GM21515 (cell line): ENCODE data around the gene MRM2.

Source experiments
- ATAC-seq: cut with Tn5 transposase; IDR thresholded peaks from one replicate; pipeline ENCODE4 v1.9.1; 2021; ENCODE audit not compliant: unreplicated experiment

The MRM2 gene

DNA sequence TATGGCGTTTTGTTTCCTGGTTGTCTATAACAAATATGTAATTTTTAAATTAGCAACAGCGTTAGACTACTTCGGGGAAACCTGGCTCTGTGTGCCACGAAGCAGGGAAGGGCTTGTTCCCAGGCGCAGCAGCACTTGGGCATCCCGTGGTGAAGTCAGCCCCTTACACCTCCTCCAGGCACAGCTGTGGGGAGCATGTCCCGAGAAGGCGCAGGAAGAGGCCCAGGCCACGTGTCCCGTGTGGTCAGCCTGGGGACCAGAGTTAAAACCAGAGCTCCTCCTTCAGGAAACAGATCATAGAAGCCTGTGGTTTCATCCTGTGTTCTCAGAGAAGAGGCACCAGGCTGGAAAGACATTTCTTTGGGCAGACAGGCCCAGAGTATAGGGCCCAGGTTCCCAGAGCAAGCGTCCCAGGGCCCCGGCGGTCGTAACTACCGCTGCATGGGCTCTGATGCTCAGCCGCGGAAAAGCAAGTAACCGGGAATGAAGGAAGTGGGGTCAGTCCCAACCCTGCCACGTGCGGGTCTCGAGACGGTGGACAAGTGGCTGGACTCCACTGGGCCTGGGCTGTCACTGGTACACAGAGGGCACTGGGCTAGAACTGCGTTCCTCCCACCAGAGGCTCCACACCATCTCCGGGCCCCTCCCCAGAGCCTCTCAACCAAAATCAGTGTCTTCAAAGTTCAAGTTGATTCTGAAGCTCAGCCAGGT lies 7.1 kb upstream of the MRM2 start:
- ATAC-seq, result no peak

DNA sequence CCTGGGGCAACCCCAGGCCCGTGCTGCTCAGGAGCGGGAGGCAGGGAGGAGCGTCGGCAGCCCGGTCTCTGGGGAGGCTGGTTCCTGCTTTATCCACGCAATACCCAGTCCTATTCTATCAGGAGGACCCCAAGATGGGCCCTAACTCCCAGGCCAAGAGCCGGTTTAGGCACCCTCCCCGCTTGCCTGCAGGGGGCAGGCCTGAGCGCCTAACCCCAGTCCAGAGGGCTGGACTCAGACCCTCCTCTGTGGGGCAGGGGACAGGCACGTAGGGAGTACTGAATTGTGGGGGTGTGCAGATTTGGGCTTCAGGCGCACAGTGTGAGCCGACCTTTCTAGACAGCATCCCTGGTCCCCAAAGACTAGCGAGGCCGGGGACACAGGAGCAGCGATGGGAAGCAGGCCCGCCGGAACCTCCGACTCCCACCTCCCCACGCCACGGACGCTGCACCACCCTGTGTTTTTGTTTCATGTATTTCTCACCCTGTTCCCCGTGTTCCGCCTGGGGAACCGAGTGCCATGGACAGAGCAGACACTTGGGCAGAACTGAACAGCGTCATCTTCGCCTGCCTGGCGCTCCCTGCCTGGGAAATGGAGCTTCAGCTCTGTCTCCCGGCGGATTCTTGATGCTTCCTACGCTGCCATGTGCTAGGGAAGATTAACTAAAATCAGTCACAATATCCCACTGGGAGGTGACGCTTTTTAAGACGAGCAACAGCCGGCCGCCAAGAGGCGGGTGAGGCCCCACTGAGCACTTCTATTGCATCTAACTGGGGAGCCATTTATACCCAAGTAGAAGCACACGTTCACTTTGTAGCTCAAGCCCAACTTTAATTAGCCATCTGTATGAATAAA lies 5.4 kb upstream of the MRM2 start:
- ATAC-seq, result no peak

DNA sequence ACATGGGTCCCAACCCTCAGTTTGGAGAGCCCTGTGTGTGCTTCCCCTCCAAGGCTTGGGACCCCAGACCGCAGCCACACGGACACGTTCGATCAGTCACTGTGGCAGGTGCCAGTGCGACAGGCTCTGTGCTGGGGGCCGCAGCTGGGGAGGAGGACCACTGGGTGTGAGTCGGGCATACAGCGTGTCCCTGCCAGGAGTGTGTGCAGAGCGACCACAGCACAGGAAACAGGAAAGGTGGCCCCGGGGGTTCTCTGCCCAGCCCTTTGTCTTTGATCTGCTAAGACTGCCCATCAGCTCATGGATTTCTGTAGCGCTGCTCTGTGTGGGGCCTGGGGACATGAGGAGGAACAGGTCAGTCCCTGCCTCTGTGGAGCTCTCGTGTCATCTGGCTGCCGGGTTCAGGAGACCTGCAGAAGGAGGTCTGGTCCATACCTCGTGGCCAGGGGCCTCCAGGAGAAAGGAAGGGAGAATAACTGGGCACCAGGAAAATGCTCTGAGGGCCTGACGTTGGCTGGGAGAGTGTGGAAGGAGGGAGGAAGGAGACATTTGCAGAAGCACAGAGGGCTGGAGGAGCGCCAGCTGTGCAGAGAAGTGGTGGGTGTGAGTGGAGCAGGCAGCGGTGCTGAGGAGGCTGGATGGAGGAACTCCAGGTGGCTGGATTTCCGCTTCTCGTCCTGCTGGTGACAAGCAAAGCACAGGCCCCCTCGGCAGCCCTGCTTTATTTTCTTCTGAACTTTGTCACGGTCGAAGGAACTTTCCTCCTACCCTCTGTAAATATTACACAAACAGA lies 4.1 kb upstream of the MRM2 start:
- ATAC-seq, result no peak

DNA sequence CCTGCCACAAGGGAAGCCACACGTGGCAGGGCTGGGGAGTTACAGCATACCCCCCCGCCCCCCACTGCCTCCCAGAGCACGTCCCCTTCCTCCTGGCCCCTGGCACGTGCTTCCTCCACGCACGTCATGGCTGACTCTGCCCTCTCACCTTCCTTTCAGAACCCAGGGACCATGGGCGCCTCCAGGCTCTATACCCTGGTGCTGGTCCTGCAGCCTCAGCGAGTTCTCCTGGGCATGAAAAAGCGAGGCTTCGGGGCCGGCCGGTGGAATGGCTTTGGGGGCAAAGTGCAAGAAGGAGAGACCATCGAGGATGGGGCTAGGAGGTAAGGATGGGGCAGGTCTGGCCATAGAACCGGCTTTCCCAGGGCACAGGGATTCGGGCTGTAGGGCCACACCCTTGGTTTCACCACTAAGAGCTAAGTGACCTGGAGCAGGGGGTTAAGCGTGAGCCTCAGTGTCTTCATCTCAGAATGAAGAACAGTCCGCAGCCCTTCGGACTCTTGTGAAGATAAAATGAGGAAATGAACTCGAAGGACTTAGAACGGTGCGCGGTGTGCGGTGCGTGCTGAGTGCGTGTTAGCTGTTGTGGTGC lies 2.5 kb upstream of the MRM2 start:
- ATAC-seq, result no peak

DNA sequence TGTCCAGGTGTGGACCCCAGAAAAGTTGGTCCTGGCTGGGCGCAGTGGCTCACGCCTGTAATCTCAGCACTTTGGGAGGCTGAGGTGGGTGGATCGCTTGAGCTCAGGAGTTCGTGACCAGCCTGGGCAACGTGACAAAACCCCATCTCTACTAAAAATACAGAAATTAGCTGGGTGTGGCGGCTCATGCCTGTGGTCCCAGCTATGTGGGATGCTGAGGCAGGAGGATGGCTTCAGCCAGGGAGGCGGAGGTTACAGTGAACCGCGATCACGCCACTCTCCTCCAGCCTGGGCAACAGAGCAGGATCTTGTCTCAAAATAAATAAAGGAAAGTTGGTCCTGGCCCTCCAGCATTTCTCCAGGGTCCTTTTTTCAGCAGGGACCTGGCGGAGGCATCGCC lies 1.5 kb upstream of the MRM2 start:
- ATAC-seq, result no peak

DNA sequence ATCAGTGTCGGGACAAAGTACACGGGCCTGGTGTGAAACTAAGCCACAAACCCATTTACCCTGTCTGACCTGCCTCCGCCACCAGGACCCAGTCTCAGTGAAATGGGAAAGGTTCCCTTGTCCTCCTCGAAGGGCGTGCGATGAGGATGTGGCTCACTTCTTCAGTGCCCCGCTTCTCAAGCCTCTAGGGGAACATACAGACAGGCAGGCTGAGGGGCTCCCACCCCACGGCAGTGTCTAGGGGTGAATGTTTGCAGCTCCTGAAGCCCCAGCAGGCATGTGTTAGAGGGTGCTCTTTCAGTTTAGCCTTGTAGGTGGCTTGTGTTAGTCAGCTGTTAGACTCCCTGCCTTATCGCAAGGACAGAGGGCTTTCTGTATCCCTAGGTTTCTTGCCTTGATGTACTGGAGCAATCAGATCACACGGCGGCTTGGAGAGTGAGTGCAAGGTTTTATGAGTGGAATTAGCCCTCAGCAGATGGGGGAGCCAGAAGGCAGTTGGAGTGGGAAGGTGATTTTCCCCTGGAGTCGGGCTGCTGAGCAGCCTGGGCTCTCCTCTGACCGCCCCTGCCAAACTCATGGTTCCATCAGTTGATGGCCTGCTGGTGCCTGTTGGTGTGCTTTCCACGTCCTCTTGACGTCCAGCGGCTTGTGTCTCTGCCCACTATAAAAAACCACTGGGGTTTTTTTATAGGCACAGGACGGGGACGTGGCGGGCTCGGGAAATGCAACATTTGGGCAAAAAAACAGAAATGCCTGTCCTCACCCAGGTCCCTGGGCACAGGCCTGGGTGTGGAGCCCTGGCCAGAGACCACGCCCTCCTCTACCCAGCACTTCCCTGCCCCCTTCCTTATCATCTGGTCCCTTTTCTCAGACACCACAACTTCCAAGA lies 780 bp upstream of the MRM2 start:
- peak; percentile 29 for ATAC-seq

DNA sequence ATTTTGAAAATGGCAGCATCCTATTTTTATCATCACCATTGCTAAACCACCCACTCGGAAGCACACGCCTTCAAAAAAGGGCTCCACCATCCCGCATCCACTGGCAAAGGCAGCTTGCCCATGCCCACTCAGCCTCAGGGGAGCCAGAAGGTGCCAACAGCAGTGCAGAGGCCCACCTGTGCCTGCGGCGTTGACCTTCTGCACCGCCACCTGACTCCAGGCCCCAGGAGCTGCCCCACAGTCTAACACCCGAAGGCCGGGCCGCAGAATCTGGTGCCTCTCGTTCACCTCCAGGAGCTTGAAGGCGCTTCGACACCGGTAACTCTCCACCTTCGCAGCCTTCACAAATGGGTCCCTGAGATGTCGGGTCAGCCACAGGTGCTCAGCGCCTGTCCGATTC lies 2.8 kb downstream of the MRM2 start:
- no peak for ATAC-seq

DNA sequence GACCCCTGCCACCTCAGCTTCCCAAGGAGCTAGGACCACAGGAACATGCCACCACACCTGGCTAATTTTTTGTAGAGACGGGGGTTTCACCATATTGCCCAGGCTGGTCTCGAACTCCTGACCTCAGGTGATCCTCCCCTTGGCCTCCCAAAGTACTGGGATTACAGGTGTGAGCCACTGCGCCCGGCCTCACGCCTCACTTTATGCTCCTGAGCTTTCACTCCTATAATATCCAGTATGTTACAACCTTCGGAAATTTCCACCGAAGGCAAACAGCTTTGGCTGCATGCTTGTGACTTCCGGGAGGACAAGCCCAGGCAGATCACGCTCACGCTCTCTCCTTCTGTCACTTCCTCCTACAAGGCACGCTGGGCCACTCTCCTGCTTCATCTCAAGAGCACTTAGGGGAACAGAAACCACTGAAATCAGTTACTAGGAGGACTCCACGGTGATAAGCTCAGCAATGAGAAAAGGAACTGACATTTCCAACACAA lies 4.8 kb downstream of the MRM2 start:
- ATAC-seq, result peak; percentile 64

DNA sequence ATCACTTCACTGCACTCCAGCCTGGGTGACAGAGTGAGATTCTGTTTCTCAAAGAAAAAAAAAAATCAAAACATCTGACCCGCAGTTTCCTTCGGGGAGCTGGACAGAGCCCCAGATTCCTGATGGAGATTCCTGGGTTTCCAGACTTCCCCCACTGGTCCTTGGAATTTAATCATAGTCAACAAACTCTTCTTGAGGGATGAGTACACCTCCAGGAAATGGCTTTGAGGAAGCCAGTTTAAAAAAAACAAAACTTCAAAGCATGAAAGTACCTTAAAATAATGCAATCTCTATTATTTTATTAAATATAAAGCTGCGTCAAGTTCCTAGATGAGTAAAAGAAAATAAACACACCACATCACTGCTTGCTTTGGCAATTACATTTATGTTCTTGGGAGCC lies 8.1 kb downstream of the MRM2 start:
- no peak for ATAC-seq

DNA sequence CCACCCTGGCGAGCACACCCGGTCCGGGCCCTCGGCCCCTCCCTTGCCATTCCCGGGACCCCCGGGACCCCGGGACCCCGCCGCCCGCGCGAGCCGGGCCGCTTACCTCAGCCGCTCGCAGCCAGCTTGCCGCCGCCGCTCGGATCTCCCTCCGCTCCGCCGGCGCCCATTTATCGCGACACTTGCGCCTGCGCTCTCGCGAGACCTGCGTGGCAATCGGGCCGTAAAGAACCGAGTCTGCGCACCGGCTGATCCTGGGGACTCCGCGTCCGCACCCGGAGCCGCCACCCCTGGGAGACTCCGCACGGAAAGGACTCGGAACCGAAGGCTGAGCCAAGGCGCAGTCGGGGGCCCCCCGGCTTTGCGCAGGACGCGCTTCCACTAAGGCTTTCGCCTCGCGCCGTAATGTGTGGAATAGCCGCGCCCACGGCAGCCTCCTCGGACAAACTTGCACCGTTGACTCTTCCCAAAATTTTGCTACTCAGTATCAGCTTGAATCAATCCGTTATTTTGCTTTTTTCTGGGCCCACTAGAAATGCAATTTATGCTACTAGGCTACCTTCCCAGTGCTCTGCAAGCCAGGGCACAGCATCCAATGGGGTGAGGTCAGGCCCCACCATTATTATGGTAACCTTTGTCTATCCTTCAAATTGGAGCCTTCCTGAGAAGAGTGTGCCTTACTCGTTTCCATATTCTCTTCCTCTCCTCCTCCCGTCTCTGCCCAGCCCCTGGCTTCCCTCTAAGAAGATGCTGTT lies 9.1 kb downstream of the MRM2 start, which contains the start of gene MAD1L1:
Gene MAD1L1, minus strand, starts transcription at position 180 of the 755 bp plus-strand sequence. CDS start 2,812 bp downstream, outside the sequence.
- peak; percentile 66 for ATAC-seq

DNA sequence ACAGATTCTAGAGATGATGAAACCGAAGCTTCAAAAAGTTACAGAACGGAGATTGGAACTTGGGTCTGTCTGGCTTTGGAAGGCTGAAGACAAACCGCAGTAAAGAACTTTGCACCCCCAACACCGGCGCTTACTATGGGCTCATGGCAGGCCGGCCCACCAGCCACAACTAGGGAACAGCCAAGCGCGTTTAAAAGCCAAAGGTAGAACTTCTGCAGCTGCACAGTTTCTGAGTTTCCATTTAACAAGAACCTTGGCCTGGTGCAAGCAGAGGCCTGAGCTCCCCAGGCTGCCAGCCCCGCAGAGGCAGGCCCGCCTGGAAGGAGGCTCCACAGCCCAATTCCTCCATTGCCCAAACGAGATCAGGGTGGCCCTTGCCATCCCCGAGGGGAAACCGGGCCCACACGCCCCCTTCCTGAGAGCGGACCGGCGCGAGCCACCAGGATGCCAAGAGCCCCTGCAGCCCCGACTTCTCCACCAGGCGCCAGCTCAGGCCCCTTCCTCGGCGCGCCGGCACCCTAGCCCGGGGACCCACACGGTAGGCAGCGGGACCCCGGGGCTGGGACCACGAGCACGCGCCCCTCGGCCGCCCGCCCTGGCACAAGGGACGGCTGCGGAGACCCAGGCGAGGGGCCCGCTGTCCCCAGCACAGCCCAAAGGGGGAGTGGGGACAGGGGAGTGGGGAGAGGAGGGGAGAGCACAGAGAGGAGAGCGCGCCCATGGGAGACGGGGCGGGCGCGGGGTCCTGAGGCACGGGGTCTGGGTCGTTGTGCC lies 9.8 kb downstream of the MRM2 start:
- ATAC-seq, result peak; percentile 25

DNA sequence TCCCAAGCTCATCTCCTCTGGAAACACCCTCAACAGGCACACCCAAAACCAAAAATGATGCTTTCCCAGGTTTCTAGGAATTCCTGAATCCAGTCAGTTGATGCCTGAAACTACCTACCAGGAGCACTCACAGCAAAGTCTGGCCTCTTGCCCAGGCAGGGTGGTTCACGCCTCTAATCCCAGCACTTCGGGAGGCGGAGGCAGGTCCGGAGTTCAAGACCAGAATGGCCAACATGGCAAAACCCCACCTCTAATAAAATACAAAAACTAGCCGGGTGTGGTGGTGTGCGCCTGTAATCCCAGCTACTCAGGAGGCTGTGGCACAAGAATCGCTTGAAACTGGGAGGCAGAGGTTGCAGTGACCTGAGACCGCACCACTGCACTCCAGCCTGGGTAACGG lies 11.1 kb downstream of the MRM2 start:
- ATAC-seq, result no peak

DNA sequence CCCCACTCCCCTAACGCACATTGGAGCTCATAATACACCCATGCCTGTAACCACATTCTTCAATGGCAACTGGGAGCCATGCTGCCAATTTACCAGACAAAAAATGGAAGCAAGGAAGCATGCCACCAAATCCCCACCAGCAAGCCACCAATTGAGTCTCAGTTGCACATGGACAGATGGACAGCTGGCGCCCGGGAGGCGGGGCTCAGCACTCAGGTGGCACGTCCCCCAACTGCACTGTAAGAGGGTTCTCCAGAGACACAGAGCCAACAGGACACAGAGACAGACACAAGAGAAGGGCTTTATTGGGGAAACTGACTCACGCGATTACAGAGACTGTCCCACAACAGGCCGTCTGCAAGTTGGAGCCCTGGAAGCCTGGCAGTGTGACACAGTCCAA lies 11.8 kb downstream of the MRM2 start:
- ATAC-seq, result no peak

DNA sequence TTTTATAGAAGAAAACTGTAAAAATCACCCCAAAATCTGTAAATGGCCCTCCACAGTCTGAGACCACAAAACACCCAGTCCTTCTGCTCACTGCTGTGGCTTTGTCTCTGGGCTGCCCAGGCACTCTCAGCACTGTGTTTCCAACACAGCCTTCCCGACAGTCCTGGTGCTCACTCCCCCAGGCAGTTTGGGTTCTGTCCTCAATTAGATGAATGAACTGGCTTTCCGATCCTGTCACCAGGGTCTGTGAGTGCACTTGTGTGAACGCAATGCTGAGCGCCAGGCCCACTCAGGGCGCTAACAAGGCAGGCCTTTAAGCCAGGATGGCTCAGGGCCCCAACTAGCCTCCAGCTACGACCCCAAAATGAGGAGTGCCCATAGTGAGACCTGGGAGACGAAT lies 12.5 kb downstream of the MRM2 start:
- no peak for ATAC-seq

DNA sequence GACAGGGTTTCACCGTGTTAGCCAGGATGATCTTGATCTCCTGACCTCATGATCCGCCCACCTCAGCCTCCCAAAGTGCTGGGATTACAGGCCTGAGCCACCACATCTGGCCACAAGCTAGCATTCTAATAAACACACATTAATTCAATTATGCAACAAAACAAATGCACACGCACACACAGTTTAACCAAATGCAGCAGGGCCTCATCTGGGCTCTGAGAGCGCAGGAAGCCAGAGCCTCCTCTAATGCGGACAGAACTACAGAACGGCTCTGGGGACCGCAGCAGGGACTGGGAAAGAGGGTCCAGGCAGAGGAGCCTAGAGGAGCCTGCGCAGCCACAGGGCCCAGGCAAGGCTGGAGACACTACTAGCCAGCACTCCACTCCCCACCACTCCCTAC lies 13.1 kb downstream of the MRM2 start:
- no peak for ATAC-seq

DNA sequence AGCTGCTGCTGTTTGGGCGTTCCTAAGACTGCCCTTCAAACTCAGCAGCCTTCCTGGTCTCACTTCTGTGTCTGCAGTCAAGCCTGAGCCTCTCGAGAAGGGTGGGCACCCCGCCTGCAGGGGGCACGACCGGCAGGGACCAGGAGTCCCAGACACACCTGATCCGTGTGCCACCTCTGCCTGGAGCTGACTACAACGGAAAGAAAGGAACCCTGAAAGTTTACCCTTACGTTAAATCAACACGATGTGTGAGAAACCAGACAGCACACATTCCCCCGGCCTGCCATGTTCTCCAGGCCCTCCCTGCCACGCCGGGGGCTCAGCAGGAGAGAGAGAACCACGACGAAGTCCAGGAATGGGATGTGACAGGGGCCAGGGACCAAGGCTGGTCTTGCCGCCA lies 14.3 kb downstream of the MRM2 start:
- no peak for ATAC-seq

DNA sequence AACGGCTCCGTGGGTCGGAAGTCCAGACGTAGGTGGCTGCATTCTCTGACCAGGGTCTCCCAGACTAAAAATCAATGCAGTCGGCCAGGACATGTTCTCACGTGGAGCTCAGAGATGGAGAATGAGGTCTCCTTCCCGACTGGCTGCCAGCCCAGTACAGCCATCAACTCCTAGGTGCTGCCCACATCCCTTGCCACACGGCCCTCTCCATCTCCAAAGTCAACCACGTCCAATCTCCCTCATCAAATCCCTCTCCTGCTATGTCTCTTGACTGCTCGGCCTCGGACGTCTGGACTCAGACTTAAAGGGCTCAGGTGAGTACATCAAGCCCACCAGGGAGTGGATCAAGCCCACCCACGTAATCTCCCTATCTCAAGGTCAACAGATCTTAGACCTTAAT lies 16.2 kb downstream of the MRM2 start:
- ATAC-seq, result no peak

DNA sequence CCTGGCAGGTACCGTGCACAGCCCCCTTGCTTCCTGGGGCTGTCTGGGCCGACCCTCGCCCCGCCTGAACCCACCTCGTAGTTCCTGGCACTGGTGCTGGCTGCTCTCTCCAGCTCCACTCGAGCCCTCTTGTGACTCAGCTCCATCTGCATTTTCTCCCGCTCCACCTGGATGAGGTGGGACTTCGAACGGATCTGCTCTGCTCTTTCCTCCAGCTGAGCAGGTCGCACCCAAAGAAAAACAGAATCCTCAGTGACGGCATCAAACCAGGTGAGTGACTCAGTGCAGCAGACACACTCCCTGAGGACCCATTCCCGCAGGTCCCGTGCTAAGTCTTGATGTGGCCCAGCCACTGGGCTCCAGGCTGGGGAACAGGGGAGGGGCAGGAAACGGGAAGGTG lies 16.7 kb downstream of the MRM2 start:
- no peak for ATAC-seq

DNA sequence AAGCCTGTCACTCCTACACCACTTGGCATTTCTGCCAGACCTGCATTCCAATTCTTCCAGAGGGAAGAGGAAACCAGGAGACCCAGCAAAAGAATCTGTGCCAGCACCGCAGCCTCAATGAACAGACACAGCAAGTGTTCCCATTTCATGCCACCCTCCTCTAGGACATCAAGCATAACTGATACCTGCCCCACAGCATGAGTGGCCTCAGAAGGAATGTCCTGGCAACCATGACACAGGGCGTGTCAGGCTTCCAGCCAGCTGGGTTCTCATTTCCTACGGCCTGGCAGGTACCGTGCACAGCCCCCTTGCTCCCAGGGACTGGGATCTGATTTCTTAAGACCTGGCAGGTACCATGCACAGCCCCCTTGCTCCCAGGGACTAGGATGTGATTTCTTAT lies 17.1 kb downstream of the MRM2 start:
- ATAC-seq, result no peak
